Endodermal cell (in vitro differentiated cells): Measurements from ENCODE around the gene ARHGAP45. TPM values are rescaled to one million over a fixed set of nuclear protein-coding genes. Genes with fewer than 3 reads are reported as not detected.

Experiments
- DNase-seq: peaks from one replicate; pipeline ENCODE4 v3.0.0-alpha.2; 2017
- H3K27ac ChIP-seq: 2 replicates; pipeline ENCODE4 v1.5.1; 2013; ENCODE audit warnings: mild to moderate bottlenecking, low read depth, low read length, moderate library complexity
- H3K27me3 ChIP-seq: 2 replicates; pipeline ENCODE4 v1.6.1; 2013; ENCODE audit warnings: mild to moderate bottlenecking, low read length, moderate library complexity; ENCODE audit not compliant: insufficient read depth, control insufficient read depth, poor library complexity, severe bottlenecking
- H3K36me3 ChIP-seq: 2 replicates; pipeline ENCODE4 v1.7.0; 2013; ENCODE audit warnings: mild to moderate bottlenecking, low read length, moderate library complexity; ENCODE audit not compliant: control insufficient read depth, insufficient read depth
- H3K4me1 ChIP-seq: one replicate; pipeline ENCODE4 v1.7.0; 2013; ENCODE audit warnings: low read length; ENCODE audit not compliant: control insufficient read depth, insufficient read depth
- H3K4me3 ChIP-seq: 2 replicates; pipeline ENCODE4 v1.5.1; 2013; ENCODE audit warnings: mild to moderate bottlenecking, low read length, moderate library complexity
- H3K9ac ChIP-seq: 2 replicates; pipeline ENCODE4 v1.6.1; 2013; ENCODE audit warnings: mild to moderate bottlenecking, low read length, moderate library complexity; ENCODE audit not compliant: poor library complexity, severe bottlenecking; ENCODE audit errors: extremely low read depth
- H3K9me3 ChIP-seq: 2 replicates; pipeline ENCODE4 v1.6.1; 2013; ENCODE audit warnings: mild to moderate bottlenecking, low read length, moderate library complexity; ENCODE audit not compliant: control insufficient read depth
- H3K27ac Mint-ChIP-seq: 2 replicates; pipeline ENCODE4 v1.8.0; 2020; ENCODE audit warnings: mixed read lengths
- H3K27me3 Mint-ChIP-seq: 2 replicates; pipeline ENCODE4 v1.8.0; 2021; ENCODE audit warnings: mild to moderate bottlenecking, mixed read lengths; ENCODE audit not compliant: insufficient read depth
- H3K36me3 Mint-ChIP-seq: 2 replicates; pipeline ENCODE4 v1.8.0; 2020; ENCODE audit warnings: low read depth, mixed read lengths
- H3K4me1 Mint-ChIP-seq: 2 replicates; pipeline ENCODE4 v1.8.0; 2020; ENCODE audit warnings: mixed read lengths
- H3K4me3 Mint-ChIP-seq: 2 replicates; pipeline ENCODE4 v1.8.0; 2020; ENCODE audit warnings: mild to moderate bottlenecking, moderate library complexity, mixed read lengths
- H3K9me3 Mint-ChIP-seq: 2 replicates; pipeline ENCODE4 v1.8.0; 2020; ENCODE audit warnings: mild to moderate bottlenecking, mixed read lengths
- WGBS, 2 experiments: methylation state at CpG; one replicate each; pipeline versions ENCODE4 v1.1.5 to v1.1.7; 2013; ENCODE audit warnings: missing lambda C conversion rate in 2 of 2, mixed read lengths in 1 of 2; ENCODE audit not compliant: insufficient coverage in 1 of 2, insufficient read length in 1 of 2; 5-methylcytosine and 5-hydroxymethylcytosine counted together
- total RNA-seq, 2 donors: library from RNA; stranded (reverse); fragmentation: NEBNext Ultra II Directional in 1 of 2; extraction: Animal tissue kit (Norgen Biotek cat#: 25700) in 1 of 2; gene quantifications; 2 replicates in 1 of 2; 3 replicates in 1 of 2; pipeline ENCODE4 v1.2.1, GENCODE V29; 2021
- TF ChIP-seq, protein P1 (sequence below): fragments of 200-600 bp; sonication (generic); conservative IDR thresholded peaks from 2 replicates; pipeline ENCODE4 v1.5.0; 2021; ENCODE audit warnings: antibody characterized with exemption, mild to moderate bottlenecking

The ARHGAP45 gene
- total RNA-seq, 2 donors from 2014 or later = 14.8 to 17.1 TPM

GRCh38 chr19:1047696-1048147 lies 19.2 kb upstream of the ARHGAP45 start:
- 88 to 94% methylated on average over 14 to 20 of the region's 20 CpGs for WGBS, 2 experiments
- no peak overlapping the region for H3K27ac Mint-ChIP-seq
- Histone ChIP-seq H3K36me3 (peaks cover 12% of the 10 kb centered on the region), H3K4me1 (no peaks in the 10 kb centered on the region), H3K27me3 (no peaks in the 10 kb centered on the region), H3K9me3 (no peaks in the 10 kb centered on the region), H3K9ac (no peak overlapping the region), H3K27ac (no peak overlapping the region), H3K4me3 (no peak overlapping the region)
- DNase-seq = peak; percentile 71
- H3K27me3 Mint-ChIP-seq = no peaks in the 10 kb centered on the region
- no peak overlapping the region for H3K4me3 Mint-ChIP-seq
- TF ChIP-seq, protein P1, sequence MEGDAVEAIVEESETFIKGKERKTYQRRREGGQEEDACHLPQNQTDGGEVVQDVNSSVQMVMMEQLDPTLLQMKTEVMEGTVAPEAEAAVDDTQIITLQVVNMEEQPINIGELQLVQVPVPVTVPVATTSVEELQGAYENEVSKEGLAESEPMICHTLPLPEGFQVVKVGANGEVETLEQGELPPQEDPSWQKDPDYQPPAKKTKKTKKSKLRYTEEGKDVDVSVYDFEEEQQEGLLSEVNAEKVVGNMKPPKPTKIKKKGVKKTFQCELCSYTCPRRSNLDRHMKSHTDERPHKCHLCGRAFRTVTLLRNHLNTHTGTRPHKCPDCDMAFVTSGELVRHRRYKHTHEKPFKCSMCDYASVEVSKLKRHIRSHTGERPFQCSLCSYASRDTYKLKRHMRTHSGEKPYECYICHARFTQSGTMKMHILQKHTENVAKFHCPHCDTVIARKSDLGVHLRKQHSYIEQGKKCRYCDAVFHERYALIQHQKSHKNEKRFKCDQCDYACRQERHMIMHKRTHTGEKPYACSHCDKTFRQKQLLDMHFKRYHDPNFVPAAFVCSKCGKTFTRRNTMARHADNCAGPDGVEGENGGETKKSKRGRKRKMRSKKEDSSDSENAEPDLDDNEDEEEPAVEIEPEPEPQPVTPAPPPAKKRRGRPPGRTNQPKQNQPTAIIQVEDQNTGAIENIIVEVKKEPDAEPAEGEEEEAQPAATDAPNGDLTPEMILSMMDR = no peak
- no peaks in the 10 kb centered on the region for H3K4me1 Mint-ChIP-seq
- no peaks in the 10 kb centered on the region for H3K9me3 Mint-ChIP-seq
- peaks cover 19% of the 10 kb centered on the region for H3K36me3 Mint-ChIP-seq

GRCh38 chr19:1049106-1049505 lies 17.9 kb upstream of the ARHGAP45 start:
- H3K4me1 Mint-ChIP-seq = no peaks in the 10 kb centered on the region
- peaks cover 19% of the 10 kb centered on the region for H3K36me3 Mint-ChIP-seq
- H3K4me1 ChIP-seq = no peaks in the 10 kb centered on the region
- H3K27me3 Mint-ChIP-seq = no peaks in the 10 kb centered on the region
- WGBS, 2 experiments = 93 to 97% methylated on average over 10 to 13 of the region's 17 CpGs
- no peak overlapping the region for H3K4me3 ChIP-seq
- H3K9me3 ChIP-seq = no peaks in the 10 kb centered on the region
- no peak overlapping the region for H3K27ac ChIP-seq
- H3K27ac Mint-ChIP-seq = no peak overlapping the region
- H3K9ac ChIP-seq = no peak overlapping the region
- H3K27me3 ChIP-seq = no peaks in the 10 kb centered on the region
- TF ChIP-seq, protein P1 = no peak
- DNase-seq = no peak
- H3K4me3 Mint-ChIP-seq = no peak overlapping the region
- H3K9me3 Mint-ChIP-seq = no peaks in the 10 kb centered on the region
- peaks cover 15% of the 10 kb centered on the region for H3K36me3 ChIP-seq

GRCh38 chr19:1049800-1050199 lies 17.2 kb upstream of the ARHGAP45 start:
- no peak overlapping the region for H3K27ac Mint-ChIP-seq
- Histone ChIP-seq H3K9me3 (no peaks in the 10 kb centered on the region), H3K36me3 (peaks cover 12% of the 10 kb centered on the region), H3K9ac (no peak overlapping the region), H3K4me3 (no peak overlapping the region), H3K4me1 (no peaks in the 10 kb centered on the region), H3K27ac (no peak overlapping the region), H3K27me3 (no peaks in the 10 kb centered on the region)
- no peak for DNase-seq
- H3K9me3 Mint-ChIP-seq = no peaks in the 10 kb centered on the region
- H3K4me1 Mint-ChIP-seq = no peaks in the 10 kb centered on the region
- H3K36me3 Mint-ChIP-seq = peaks cover 19% of the 10 kb centered on the region
- 48 to 89% methylated on average over 3 to 7 of the region's 11 CpGs for WGBS, 2 experiments
- TF ChIP-seq, protein P1 = no peak
- no peaks in the 10 kb centered on the region for H3K27me3 Mint-ChIP-seq
- H3K4me3 Mint-ChIP-seq = no peak overlapping the region
